ENCODE measurements around the gene CLSTN2.

The CLSTN2 gene

DNA sequence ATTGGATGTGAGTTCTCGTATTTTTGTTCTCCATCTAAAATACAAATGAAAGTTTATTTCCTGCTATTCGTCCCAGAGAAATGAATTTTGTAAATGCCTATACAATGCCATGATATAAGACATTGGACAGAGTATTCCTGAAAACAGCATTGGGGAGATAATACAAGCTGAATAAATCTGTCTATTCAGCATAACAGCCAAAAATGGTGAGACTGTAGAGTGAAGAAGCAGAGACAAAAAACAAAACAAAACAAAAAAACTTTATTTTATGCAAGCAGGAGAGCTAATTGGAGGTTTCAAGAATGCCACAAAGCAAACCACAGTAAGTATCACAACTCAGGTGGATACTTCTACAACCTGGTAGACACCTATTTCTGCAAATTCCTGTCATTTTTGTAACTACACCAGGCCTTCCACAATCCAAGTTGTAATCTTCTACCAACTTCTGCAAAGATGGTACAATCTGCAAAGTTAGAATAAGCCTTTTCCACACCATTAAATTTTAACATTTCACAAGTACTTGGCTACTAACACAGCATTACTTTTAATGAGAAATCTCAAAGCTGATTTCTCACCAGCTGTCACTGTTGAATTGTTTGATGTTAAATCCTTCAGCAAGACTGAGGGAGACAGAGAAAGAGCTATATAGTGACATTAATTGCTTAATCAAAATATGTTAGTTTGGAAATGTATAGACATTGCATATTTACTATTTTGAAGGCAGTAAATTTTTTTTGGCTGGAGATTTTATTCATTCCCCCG is 163.1 kb downstream of the CLSTN2 start:
- DNase-seq, result no peak

DNA sequence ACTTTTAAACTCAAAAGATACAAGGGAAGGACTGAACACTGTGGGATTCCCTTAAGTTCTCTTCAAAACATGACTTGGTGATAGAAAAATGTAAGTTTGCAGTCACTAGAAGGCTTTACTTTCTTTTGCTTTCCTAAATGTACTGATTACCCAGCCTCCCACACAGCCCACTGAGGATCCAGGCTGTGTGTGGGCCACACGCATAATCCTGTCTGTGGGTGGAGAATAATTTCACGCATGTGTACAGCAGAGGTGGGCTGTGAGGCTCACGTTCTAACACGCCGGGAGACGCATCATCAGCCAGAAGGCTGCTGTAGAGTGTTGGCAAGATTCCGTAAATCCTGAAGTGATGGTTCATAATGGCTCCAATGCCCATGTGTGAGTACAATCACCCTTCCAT is 165.5 kb downstream of the CLSTN2 start:
- DNase-seq, result no peak

DNA sequence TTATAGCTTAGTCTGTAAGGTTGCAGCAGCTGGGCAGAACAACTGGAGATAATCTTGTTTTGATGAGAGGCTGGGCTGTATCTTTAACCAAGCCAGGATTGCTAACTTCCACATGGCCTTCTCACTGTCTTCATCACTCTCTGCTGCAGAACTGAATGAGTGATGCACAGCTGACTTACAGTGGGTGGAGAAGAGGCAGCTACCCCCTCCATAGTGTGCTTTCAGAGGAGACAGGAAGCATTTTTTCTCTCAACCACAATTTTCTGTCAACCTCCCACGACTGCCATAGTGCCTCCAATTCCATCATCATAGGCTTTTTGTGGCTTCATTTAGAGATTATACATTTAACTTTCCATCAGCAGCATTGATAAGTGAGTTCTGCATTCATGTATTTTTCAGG is 168.2 kb downstream of the CLSTN2 start:
- no peak for DNase-seq

GRCh38 chr3:140103986-140104645 is 169.1 kb downstream of the CLSTN2 start:
- no peak for DNase-seq

- no peak for DNase-seq
Measured at GRCh38 chr3:140113996-140114788, 179.2 kb downstream of the CLSTN2 start.

GRCh38 chr3:140114789-140115080 is 179.8 kb downstream of the CLSTN2 start:
- no peak for DNase-seq

- DNase-seq, result no peak
Measured at GRCh38 chr3:140117096-140117526, 182.1 kb downstream of the CLSTN2 start.

DNA sequence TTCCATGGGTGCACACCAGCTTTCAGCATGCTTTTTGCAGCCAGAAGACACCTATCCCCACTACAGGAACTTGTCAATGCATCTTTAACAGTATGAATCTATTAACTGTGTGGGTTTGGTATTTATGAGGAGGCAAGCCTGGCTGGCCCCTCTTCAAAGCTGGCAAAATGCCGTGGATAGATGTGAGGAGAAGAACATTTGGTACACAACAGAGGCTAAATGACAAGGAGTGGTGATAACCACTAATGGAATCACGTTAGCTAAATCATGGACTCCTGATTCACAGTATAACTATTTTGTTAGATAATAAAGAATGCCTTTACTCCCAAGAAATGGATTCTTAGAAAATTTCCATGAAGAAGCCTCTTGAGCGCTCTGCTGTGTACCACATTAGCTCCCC is 187.2 kb downstream of the CLSTN2 start:
- DNase-seq, result no peak

GRCh38 chr3:140128217-140128616 is 193.2 kb downstream of the CLSTN2 start:
- DNase-seq, result no peak

DNA sequence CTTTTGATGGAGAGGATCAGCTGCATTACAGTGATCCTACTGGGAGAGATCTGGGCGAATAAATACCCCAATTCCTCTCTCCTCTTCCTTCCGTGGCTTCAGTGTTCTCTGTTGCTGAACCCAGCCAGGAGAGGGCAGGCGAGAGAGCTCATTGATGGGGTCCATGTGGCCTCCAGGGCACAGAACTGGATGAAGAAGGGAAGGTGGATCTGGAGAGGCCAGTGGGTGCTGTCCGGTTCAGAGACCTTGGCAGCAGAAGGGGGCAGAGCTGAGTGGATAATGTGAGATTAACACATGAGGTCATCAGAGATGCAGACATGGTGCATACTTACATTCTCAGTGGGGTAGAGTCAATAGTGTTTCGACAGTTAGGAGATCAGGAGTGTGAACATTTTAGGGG is 193.6 kb downstream of the CLSTN2 start:
- DNase-seq, result no peak

- DNase-seq, result no peak
Measured at GRCh38 chr3:140129768-140130284, 194.8 kb downstream of the CLSTN2 start.

DNA sequence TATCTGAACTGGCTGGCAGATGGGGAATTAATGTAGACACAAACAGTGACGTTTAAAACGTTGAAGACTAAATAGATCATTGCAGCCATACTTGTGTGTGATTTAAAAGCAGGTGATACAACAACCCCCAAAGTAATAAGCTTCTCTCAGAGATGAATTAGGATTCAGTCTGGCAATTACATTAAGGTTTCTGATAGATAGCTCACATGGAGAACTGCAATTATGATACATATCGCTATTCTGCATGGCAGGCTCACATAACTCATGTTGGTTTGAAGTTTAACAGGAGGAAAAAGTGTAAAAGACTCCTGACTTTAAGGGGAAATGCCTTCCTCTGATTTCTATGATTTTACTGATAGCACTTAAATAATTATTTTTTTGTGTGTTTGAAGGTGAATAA is 196.9 kb downstream of the CLSTN2 start:
- DNase-seq, result no peak

- no peak for DNase-seq
Measured at GRCh38 chr3:140134231-140134965, 199.4 kb downstream of the CLSTN2 start.

DNA sequence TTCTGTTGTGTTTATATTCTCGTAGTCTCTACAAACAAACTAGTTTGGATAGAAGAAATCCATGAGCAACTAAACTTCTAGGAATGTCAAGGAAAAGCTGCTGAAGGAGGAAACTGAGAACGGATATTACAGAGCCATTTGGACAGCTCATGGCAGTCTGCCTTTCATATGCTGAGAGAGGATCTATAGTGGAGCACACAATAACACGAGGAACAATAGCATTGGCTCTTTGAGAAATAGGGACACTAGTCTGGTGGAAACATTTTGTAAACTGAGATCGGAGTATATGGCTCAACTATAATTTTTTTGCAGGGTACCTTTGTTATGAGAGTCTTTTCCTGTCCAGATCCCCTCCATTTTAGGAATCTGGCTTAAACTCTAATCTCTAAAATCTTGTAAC is 200.5 kb downstream of the CLSTN2 start:
- no peak for DNase-seq

DNA sequence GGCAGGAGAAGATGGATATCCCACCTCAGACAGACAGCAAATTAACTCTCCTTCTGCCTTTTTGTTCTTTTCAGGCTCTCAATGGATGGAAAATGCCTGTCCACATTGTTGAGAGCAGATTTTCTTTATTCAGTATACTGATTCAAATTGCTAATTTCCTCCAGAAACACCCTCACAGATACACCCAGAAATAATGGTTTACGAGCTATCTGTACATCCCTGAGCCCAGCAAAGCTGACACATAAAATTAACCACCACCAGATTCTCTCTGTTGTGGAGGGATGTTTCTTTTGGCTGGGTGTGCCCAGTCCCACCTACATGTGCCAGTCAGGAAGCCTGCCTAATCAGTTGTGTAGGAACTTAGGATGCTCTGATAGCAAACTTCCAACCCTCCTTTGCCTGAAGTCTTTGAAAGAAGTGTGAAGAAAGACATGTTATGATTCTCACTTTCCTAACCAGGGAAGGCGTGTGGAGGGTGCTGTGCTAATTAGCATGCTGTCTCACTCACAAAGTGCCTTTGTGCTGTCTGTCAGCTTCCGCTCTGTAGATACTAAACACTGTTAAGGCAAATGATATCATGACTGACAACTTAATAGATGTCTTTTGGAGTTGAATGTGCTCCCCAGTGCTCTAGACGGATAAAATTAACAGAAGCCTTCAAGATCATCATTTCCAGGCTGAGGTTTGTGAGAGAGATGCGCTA is 208.5 kb downstream of the CLSTN2 start:
- DNase-seq, result no peak

GRCh38 chr3:140145528-140145927 is 210.5 kb downstream of the CLSTN2 start:
- DNase-seq, result no peak

DNA sequence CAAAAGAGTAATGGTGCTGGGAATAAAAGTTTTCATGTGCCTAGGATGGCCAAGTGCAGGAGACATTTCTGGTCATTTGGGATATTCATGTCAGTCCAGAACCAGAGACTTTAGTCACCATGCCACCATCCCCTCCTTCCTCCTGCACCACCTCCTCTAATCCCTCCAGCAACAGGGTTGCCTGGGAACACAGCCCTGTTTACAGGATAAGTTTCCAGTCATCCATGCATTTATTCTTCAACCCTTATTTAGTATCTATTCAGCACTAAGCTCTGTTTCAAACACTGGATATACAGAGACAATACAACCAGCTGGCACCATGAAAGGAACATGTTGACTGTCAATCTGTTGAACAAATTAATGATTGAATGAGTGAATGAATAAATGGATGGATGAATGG is 211.7 kb downstream of the CLSTN2 start:
- no peak for DNase-seq

- no peak for DNase-seq
Measured at GRCh38 chr3:140147965-140148490, 213.0 kb downstream of the CLSTN2 start.

DNA sequence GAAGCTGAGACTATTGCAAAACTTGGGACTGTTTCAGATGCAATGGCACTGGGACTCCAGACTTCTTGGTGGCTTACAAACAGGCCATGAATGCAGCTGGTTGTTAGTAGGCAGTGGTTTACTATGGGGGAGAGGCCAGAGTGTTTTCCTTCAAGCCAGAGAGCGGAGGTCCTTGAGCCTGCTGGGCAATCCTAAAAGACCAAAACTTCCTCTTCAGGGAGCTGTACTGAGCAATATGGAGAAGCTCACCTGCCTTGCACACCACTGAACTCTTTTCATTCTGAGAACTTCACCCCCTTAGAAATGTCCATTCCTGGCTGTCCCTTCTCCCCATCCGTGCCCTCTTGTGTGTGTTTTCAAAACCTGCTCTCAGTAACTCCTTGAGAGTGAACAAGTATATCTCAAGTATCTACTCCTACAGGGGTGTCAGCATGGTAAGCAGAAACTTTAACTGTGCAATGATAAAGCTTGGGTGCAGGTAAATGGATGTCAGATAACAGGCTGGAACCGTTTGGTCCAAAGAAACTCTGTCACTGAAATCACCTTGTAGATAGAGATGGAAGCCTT is 213.9 kb downstream of the CLSTN2 start:
- DNase-seq, result no peak

GRCh38 chr3:140151321-140151720 is 216.3 kb downstream of the CLSTN2 start:
- DNase-seq, result no peak

DNA sequence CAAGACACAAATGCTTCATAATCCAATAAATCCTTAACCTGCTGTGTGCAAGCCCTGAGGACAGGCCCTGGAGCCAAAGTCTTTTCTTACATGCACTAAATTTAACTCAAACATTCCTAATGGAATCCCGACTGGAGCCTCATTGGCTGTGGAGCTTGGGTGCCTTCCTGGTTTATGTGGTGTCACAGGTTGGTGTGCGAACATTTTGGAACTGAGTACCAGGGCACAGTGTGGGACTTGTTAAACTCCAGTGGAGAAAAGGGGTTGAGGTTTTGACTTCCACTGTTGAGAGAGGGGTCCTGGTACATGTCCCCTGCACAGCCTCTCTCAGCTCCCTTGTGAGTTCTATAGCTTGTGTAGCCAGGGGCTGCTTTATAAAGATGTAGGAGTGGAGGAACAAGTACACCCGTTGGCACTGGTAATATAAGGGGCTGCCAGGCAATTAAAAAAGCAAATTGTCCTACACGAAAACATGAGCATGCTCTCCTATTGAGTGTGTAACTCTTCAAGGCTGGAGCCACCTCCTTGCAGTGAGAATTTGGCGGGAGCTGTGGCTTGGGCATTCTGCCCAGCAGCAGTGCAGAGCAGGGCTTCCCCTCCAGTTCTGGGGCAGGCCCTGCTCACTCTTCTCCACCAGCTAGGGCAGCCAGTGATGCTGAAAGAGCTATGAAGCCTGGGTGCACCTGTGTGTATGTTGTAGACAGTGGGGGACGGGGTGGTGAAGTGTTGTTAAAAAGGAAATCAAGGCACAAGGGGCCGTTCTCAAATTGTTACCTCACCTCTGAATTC is 218.1 kb downstream of the CLSTN2 start:
- DNase-seq, result no peak

All from CD4-positive, alpha-beta T cell treated with Interleukin-21 for 1 hour (primary cell).